Fibroblast of peridontal ligament (primary cell): Measurements from ENCODE around the gene ATP2C2.

ENCODE experiments used
- DNase-seq: peaks from one replicate; pipeline ENCODE4 v3.0.0-alpha.2; 2010; ENCODE audit errors: extremely low read depth

Gene ATP2C2

DNA sequence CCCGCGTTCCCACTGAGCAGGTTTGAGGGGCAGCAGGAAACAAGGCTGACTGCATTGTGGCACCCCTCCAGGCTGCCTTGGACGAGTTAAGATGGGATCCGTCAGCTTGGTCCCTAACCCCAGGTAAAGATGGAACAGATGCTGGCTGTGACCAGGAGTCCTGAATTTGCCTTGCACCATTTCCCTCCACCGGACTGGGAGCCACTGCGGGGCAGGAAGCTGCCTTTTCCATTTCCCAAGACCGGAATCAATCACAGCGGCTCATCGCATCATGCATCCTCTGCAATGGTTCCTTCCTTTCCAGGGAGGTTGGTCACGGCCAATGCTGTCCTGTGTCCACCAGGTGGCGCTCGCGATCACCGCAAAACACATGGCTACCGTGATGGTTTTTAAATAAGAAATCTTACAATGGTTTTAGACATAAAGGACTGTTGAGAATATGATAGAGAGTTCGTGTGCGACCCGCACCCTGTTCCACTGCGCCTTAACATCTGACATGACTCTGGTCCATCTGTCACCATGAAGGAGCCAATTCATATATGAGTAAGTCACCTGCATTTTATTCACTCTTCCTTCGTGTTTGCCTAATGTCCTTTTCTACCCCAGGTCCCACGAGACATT, 143.0 kb downstream of the ATP2C2 start:
- DNase-seq, result peak; percentile 92

- no peak for DNase-seq
Observed at GRCh38 chr16:84511831-84512230, 143.5 kb downstream of the ATP2C2 start.

DNA sequence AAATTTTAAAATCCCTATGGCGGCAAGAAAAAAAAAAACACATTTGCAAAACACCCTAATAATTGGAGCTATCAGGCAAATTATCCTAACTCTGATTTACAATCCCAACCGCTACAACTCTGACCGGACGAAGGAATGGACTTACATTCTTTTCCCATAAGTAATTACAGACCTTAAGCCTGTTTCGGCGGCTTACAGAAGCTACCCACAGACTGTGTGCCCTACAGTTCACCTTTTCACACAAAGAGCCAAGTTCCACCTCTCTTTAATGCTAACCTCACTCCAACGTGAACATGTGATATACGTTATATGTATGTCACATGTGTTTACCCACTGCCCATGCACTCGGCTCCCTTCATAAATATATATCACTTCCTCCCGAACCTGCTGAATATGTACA, 144.8 kb downstream of the ATP2C2 start:
- DNase-seq, result peak; percentile 39

- DNase-seq, result no peak
Observed at GRCh38 chr16:84513666-84514065, 145.3 kb downstream of the ATP2C2 start.
